Daoy (cell line): ENCODE results near the gene MGAT2. TPM values are rescaled to one million over a fixed set of nuclear protein-coding genes. Genes with fewer than 3 reads are reported as not detected.
"Not testable (repeated sequence)": the region's sequence is repeated elsewhere in the genome, so short reads cannot be mapped to it uniquely, and the experiment has no call there.

ENCODE experiments used
- DNase-seq: peaks from one replicate; pipeline ENCODE4 v3.0.0-alpha.2; 2015; ENCODE audit warnings: low read depth
- total RNA-seq: library from RNA; depleted of rRNA; stranded (reverse); fragments of >200 nt; shearing (Covaris generic); gene quantifications from 2 replicates; pipeline ENCODE4 v1.2.3, GENCODE V29; 2014

The MGAT2 gene
- total RNA-seq, 1 experiment from 2014 or later: 73.3 TPM

DNA sequence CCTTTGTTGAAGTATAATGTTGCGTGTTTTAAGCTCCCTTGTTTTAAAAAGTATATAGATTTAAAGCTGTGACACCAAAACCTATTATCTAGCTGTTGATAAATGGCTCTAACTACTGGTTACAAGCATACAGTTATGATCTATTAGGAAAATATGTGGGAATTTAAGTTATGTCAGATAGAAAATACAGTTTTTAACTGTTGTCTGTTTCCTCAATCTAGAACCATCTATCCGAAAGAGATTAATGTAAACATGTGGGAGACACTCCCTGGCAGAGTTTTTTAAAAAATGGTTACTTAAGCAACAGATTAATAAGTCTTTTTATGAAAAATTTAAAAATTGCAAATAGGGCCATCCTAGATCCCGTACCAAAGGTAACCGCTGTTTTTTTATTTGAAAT lies 8.3 kb upstream of the MGAT2 start:
- DNase-seq: no peak

DNA sequence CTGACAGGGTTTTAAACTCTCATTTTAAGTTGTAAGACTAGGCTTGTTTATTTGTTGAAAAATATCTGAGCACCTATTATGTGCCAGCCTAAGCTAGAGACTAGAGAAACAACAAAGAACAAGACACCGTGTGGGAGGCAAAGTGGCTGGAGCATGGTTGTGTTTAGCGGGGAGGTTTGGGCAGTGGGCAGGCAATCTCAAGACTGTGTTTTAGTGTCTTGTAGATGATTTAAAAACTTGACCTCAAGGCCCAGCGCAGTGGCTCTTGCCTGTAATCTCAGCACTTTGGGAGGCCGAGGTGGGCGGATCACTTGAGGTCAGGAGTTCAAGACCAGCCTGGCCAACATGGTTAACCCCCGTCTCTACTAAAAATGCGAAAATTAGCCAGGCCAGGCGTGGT lies 7.9 kb upstream of the MGAT2 start:
- no peak for DNase-seq

DNA sequence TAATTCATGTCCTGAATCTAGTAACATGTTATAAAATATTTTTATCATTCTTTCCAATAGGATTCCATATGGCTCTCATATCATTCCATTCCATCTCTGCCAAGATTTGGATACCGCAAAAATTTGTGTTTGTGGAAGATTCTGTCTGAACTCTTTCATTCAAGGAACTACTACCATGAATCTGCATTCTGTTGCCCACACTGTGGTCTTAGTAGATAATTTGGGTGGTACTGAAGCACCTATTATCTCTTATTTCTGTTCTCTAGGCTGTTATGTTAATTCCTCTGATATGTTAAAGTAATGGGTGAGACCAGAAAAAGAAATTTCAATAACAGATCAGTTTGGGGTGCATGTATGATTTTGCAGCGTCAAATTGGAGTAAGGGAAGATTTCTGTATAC lies 6.4 kb upstream of the MGAT2 start:
- DNase-seq: no peak

DNA sequence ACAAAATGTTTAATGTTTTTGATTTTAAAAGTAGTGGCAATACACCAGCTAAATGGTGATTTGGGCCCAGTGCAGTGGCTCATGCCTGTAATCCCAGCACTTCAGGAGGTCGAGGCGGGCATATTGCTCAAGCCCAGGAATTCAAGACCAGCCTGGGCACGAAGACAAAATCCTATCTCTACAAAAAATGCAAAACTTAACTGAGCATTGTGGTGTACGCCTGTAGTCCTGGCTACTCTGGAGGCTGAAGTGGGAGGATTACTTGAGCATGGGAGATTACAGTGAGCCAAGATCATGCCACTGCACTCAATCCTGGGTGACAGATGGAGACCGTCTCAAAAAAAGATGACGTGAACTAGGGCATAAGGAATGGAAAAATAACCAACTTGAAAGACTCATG lies 4.8 kb upstream of the MGAT2 start:
- DNase-seq: no peak

DNA sequence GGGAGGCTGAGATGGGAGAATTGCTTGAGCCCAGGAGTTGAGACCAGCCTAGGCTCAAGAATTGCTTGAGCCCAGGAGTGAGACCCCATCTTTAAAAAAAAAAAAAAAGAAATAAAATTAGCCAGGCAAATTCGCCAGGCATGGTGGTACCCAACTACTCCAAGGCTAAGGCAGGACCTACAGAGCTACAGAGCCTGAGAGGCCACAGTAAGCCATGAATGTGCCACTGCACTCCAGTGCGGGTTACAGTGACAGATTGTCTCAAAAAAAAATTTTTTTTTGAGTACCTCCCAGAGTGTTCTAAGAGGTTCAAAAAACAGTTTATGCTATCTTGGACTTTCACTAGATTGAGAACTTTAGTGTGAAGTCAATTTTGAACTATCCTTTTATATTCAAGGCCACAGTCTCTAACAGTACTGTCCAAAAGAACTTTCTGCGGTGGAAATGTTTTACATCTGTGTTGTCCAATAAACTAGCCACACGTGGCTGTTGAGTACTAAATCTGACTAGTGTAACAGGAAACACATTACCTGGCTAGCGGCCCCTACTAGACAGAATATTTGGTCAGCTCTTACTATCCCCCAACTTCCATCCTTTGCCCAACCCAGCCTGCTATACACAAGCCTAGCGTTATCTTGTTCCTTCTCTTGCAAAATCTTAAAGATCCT lies 2.6 kb upstream of the MGAT2 start:
- no peak for DNase-seq

DNA sequence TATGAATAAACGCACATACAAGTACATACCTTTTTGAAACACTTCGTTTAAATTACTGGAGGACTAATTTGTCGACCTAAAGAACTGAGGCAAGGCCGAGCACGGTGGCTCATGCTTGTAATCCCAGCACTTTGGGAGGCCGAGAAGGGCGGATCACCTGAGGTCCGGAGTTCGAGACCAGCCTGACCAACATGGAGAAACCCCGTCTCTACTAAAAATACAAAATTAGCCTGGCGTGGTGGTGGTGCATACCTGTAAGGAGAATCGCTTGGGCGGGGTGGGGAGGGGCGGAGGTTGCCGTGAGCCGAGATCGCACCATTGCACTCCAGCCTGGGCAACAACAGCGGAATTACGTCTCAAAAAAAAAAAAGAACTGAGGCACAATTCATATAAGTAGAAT lies 1.3 kb upstream of the MGAT2 start:
- DNase-seq: not testable (repeated sequence)

DNA sequence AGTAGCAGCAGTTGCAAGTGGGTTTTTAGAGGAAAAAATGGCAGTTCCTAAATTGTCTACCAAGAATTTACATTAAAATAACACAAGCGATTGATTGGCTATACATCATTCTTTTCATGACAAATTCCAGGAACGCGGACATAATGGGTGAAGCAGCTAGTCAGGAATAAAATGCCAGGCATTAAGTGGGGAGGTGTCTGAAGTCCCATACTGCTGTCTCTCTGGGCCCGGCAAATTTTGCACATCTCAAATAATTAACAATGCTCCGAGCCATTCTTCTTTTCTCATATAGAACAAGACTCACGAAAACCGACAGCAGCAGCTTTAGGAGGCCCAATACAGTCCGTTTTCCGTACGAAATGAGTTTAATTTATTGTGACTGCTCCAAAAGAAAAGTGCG lies 869 bp upstream of the MGAT2 start:
- no peak for DNase-seq

DNA sequence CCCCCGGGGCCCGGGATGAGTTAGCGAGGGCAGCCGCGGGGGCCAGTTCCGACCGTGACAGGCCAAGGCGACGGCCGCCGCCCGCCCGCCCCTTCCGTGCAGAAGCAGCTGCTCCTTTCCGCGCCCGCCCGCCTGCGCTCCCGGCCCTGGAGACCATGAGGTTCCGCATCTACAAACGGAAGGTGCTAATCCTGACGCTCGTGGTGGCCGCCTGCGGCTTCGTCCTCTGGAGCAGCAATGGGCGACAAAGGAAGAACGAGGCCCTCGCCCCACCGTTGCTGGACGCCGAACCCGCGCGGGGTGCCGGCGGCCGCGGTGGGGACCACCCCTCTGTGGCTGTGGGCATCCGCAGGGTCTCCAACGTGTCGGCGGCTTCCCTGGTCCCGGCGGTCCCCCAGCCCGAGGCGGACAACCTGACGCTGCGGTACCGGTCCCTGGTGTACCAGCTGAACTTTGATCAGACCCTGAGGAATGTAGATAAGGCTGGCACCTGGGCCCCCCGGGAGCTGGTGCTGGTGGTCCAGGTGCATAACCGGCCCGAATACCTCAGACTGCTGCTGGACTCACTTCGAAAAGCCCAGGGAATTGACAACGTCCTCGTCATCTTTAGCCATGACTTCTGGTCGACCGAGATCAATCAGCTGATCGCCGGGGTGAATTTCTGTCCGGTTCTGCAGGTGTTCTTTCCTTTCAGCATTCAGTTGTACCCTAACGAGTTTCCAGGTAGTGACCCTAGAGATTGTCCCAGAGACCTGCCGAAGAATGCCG lies 699 bp downstream of the MGAT2 start:
- peak; percentile 83 for DNase-seq

DNA sequence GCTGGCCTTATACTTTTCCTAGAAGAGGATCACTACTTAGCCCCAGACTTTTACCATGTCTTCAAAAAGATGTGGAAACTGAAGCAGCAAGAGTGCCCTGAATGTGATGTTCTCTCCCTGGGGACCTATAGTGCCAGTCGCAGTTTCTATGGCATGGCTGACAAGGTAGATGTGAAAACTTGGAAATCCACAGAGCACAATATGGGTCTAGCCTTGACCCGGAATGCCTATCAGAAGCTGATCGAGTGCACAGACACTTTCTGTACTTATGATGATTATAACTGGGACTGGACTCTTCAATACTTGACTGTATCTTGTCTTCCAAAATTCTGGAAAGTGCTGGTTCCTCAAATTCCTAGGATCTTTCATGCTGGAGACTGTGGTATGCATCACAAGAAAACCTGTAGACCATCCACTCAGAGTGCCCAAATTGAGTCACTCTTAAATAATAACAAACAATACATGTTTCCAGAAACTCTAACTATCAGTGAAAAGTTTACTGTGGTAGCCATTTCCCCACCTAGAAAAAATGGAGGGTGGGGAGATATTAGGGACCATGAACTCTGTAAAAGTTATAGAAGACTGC lies 1.5 kb downstream of the MGAT2 start:
- no peak for DNase-seq

DNA sequence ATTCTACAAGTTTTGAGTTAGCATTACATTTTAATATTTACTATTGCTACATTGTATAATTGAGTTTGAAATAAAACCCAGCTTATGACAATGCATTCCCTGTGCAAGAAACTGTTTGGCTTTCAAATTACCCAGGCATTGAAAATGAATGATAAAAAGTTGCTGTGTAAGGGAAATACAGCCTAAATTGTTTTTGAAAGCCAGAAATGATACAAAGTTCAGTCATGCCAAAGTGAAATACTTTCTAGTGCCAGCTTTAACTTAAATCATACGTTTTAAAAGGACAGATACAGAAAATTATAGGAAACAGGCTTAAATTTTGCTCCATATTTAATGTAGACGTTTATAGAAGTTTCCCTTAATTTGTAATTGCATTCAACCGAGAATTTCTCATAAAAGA lies 2.8 kb downstream of the MGAT2 start:
- no peak for DNase-seq

DNA sequence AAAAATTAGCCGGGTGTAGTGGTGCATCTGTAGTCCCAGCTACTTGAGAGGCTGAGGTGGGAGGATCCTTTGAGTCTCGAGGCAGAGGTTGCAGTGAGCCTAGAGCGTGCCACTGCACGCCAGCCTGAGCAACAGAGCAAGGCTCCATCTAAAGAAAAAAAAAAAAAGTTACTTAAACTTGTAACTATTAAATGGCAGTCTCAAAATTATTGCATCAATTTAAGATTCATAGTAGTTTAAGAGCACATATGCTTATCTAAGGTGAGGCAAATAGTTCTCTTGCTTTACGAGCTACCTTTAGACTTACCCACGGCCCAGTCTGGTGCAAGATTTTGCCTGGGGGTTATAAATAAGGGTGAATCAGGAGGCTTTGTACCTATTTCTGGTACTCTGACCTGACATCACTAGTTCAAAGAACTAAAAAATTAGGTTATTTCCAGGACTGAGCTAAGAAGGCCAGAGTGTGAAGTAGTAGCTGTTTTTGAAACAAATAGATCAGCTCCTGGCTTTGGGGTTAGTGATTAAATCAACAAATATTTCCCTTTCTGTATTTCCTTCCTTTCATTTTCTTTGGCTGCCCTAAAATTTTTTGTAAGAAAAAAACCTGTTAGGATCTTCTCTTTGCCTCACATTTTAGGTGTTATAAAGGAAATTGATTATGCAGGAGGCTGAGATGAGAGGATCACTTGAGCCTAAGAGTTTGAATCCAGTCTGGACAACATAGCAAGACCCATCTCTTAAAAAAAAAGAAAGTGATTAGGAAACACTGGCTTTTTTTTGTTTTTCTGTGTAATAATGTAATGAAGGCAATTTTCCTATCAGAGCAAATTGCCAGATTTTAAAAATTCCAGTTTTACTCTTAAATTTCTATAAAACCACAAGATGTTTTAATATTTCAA lies 3.6 kb downstream of the MGAT2 start:
- DNase-seq: no peak

DNA sequence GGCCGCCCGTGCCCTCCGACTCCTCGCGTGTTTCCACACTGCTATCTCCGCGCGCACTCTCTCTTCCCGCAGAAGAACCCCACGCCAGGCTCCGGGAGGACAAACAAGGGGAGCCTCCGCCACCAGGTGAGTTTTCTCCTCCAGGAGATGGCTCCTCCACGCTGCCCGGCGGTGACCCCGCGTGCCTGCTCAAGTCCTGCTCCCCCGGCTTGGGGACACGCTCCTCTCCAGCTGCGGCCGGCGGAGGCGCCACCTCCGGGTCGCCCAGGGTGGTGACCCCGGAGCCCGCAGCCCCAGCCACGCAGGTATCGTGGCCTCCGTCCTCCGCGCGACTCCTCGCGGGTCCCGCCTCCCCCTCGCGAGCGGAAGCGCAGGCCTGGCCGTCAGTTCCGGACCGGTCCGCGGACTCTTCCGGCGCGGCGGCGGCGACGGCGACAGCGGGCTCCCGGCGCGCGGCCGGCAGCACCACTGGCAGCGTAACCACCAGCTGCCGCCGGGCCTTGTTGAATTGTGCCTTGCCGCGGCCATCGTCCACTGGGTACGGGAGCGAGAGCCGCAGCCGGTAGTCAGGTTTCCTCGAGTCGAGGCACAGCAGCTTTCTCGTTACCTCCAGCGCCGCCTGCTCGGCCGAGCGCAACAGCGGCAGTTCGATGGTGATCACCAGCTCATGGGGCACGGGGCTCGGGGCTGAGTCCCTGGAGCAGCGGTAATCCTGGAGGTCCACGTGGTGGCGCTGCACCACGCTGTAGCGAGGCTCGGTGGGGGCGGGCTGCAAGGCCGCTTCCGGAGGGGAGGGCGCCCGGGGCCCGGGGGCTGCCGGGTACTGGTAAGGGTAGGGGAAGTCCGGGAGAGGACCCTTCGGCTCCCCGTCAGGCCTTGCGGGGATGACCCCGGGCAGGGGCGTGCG lies 13.3 kb downstream of the MGAT2 start:
- peak; percentile 99 for DNase-seq

DNA sequence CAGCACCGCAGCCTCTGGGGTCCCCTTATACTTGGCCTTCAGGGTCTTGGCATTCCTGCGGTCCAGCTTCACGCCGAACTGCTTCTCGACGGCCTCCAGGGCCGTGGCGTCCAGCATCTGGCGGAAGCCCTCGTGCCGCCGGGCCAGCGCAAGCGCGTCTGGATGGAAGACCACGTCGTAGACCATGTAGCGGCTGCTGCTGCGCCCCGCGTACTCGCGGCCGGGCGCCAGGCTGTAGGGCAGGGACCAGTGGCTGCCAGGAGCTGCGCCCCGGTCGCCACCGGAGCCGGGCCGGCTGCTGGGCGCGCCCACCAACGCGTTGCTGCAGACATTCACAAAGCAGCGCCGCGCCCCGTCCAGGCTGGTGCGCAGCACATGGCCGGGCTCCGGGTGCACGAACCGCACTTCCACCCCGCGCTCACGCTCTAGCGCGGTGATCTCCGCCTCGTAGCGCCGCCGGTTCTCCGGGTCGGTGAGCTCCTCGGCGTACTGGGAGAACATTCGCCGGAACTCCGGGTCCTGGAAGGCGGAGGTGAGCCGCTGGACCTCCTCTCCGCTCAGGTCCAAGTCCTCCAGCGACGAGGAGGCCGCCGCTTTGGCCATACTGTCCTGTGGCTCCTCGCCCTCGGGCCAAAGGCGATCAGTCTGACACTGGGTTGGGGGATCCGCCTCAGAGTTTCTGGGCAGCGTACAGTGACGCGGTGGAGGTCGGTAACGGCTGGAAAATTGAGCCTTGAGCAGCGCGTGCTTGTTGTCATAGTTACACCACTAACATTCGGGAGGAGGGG lies 14.1 kb downstream of the MGAT2 start, which contains the start of gene DNAAF2:
Gene DNAAF2 (minus strand): TSS at position 698 of the 788 bp plus-strand sequence. CDS start 95 bp downstream, at position 603.
- DNase-seq: peak; percentile 77

DNA sequence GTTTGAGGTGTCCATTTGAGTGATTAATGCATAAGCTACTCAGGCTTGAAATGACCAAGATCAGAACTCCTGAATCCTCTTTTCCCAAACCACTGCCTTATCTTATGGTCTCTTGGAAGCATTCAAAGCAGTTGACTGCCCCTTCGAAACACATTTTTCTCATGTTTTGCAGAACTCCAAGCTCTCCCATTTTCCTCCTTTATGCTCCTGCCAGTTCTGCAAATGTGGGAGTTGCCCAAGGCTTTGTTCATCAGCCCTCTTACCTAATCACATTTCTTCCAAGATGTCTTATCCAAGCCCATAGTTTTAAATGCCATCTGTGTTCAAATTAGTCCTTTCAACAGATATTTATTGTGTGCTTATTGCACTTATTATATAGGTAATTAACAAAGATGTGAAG lies 16.3 kb downstream of the MGAT2 start:
- no peak for DNase-seq

DNA sequence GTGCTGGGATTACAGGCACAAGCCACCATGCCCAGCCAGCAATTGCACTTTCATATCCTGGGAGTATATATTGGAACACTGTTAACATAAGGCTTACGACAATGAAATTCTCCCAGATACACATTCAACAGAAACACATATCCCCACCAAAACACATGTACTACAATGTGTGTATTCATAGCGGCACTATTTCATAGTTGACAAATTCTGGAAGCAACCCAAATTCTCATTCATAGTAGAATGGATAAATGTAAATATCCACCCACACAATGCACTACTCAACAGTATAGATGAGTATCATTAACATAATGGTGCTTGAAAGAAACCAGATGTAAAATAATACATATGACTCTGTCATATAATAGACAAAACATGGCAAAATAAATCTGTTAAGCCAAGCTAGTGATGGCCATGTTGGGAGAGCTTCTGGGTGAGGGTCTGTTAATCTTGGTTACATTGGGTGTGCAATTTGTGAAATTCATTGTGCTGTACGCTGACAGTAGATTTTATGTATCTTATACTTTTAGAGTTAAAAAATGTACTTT lies 17.0 kb downstream of the MGAT2 start:
- DNase-seq: no peak

DNA sequence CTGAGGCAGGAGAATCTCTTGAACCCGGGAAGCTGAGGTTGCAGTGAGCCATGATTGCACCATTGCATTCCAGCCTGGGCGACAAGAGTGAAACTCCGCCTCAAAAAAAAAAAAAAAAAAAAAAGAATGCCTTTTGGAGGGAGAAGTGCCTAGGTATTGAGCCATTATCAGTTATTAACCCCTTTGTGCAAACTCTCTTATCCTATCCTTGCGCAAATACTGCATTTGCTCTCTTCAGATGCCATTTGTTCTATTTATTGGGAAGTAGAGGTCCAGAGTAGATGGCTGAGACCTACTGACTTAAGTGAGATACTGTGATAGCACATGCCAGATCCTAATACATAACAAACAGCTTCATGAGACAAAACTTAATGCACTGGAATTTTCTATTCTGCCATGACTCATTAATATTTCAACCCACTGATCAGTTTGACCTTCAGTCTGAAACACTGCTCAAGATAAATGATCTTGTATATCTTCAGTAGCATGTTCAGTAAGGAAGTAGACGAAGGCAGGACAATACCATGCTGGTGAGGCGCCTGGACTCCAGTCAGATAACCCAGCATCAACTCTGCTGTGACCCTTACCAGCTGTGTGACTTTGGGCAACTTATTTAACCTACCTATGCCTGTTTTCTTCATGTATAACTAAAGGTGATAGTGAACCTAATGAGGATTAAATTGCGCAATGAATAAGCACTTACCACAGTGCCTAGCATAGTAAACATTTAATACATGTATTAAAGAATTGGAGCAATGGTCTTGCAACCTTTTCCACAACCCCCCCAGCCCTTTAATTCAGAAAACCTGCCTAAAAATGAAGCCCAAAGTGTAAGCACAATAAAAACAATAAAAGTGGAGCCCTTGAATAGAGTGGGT lies 20.2 kb downstream of the MGAT2 start:
- no peak for DNase-seq

DNA sequence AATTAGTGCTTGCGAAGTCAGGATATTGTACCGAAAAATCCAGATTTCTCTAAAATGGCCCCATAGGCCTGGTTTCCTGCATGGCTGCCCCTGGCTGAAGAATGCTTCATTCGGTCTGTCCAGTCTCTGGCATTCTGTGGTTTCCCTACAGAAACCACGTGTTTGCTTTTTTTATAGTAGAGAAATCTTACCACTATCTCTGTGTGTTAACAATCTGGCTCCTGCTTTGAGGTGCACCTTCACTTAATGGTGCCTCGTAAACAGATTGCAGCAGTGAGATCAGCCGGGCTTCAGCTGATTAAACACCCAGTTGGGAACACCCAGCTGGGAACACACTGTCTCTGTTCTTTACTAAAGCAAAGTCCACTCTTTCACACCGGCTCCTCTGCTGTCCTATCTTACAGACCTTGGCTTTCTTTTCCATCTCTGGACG lies 21.1 kb downstream of the MGAT2 start:
- DNase-seq: no peak

DNA sequence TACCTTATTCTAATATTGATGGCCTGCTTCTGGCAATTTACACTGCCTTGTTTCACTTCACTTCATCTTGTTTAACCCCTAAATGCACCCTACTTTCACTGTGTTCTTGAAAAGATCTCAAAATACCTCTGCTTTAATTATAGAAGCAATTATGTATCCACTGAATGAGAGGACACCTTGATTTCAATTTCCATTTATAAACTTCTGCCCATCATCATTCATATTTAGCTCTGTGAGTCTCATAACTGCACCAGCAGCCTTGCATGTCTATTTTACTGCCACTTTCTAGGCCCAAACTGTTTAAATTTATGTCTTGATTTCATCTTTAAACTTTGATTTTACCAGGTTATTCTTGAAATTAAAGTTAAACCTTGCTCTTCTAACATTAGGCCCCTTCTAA lies 21.6 kb downstream of the MGAT2 start:
- no peak for DNase-seq

DNA sequence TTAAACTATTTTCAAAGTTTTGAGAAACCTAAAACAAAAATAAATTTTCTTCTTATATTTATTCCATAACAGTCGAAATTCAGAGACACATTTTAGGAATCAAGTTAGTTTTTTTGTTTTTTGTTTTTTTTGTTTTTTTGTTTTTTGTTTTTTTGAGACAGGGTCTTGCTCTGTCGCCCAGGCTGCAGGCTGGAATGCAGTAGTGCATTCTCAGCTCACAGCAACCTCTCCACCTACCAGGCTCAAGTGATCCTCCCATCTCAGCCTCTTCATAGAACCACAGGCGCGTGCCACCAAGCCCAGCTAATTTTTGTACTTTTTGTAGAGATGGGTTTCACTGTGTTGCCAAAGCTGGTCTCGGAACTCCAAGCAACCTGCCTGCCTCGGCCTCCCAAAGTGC lies 32.9 kb downstream of the MGAT2 start:
- no peak for DNase-seq
